Measurements from ENCODE around the gene KDF1. TPM values are rescaled to one million over a fixed set of nuclear protein-coding genes. Genes with fewer than 3 reads are reported as not detected.

The KDF1 gene
- total RNA-seq, 6 experiments from 2014 or later, result 1.1 to 4.1 (median 2.5) TPM

GRCh38 chr1:26921126-26921539, 39.1 kb downstream of the KDF1 start:
- intact Hi-C loops (cut with DNase I), result no loop called here
- no peaks in the 10 kb centered on the region for H3K9me3 ChIP-seq
- peak overlapping the region; percentile 94 for H3K27ac ChIP-seq
- H3K4me3 ChIP-seq, result peak overlapping the region; percentile 87 to 99 (median 94)
- no peaks in the 10 kb centered on the region for H3K27me3 ChIP-seq
- H3K36me3 ChIP-seq, result peaks cover 0 to 26% (median 12%) of the 10 kb centered on the region in 4 donors
- 3% methylated on average over 5 of the region's 7 CpGs for WGBS (ENCODE audit: insufficient coverage, low coverage, low lambda C conversion rate, missing lambda C conversion rate)
- DNase-seq (no peak), ATAC-seq (peak; percentile 26 to 51 (median 36))
- no peak for TF ChIP-seq CTCF (IDR thresholded peaks at IDR 0.05)
- TF ChIP-seq POLR2A (IDR thresholded peaks at IDR 0.05), result no peak
- peaks cover 0 to 27% (median 6%) of the 10 kb centered on the region in 4 donors for H3K4me1 ChIP-seq

GRCh38 chr1:26915204-26915842, 44.9 kb downstream of the KDF1 start:
- H3K9me3 ChIP-seq, result no peaks in the 10 kb centered on the region
- TF ChIP-seq POLR2A (IDR thresholded peaks at IDR 0.05) (no peak), CTCF (IDR thresholded peaks at IDR 0.05) (no peak)
- H3K27ac ChIP-seq, result peak overlapping the region; percentile 33 to 82 (median 57)
- H3K4me3 ChIP-seq, result no peak overlapping the region
- ATAC-seq (peak; percentile 34 to 41 (median 38)), DNase-seq (peak; percentile 83 to 96 (median 94))
- intact Hi-C loops (cut with DNase I), result no loop called here
- peaks cover 0 to 39% (median 13%) of the 10 kb centered on the region in 4 donors for H3K4me1 ChIP-seq
- WGBS (ENCODE audit: insufficient coverage, low coverage, low lambda C conversion rate, missing lambda C conversion rate), result 34% methylated on average over 2 of the region's 5 CpGs
- H3K36me3 ChIP-seq, result peaks cover 0 to 18% (median 8%) of the 10 kb centered on the region in 4 donors
- H3K27me3 ChIP-seq, result no peaks in the 10 kb centered on the region

GRCh38 chr1:26913754-26914619, 46.3 kb downstream of the KDF1 start, which contains the start of gene NR0B2:
Gene NR0B2 (minus strand): TSS chr1:26913975. CDS start chr1:26913940, 35 bp downstream.
- peak; percentile 71 to 88 (median 78) for ATAC-seq
- no peak for TF ChIP-seq CTCF (IDR thresholded peaks at IDR 0.05)
- TF ChIP-seq POLR2A (IDR thresholded peaks at IDR 0.05), result peak; percentile 98
- WGBS (ENCODE audit: insufficient coverage, low coverage, low lambda C conversion rate, missing lambda C conversion rate), result 25% methylated on average over 11 of the region's 16 CpGs
- Histone ChIP-seq H3K4me1 (peaks cover 0 to 43% (median 13%) of the 10 kb centered on the region in 4 donors), H3K27me3 (no peaks in the 10 kb centered on the region), H3K27ac (peak within 1 kb of the TSS; percentile 75 to 82 (median 76)), H3K4me3 (peak within 1 kb of the TSS; percentile 74 to 87 (median 80)), H3K9me3 (no peaks in the 10 kb centered on the region), H3K36me3 (peaks cover 0 to 18% (median 8%) of the 10 kb centered on the region in 4 donors)
- DNase-seq, result peak; percentile 91 to 97 (median 97)
- intact Hi-C loops (cut with DNase I), result no loop called here

GRCh38 chr1:26913389-26913753, 46.9 kb downstream of the KDF1 start:
- Histone ChIP-seq H3K4me3 (peak overlapping the region; percentile 74 to 87 (median 80)), H3K9me3 (no peaks in the 10 kb centered on the region), H3K27me3 (no peaks in the 10 kb centered on the region), H3K27ac (peak overlapping the region; percentile 75 to 82 (median 76)), H3K4me1 (peaks cover 0 to 43% (median 13%) of the 10 kb centered on the region in 4 donors), H3K36me3 (peaks cover 0 to 18% (median 8%) of the 10 kb centered on the region in 4 donors)
- intact Hi-C loops (cut with DNase I), result no loop called here
- no peak for DNase-seq
- WGBS (ENCODE audit: insufficient coverage, low coverage, low lambda C conversion rate, missing lambda C conversion rate), result 27% methylated on average over 3 of the region's 5 CpGs
- TF ChIP-seq POLR2A (IDR thresholded peaks at IDR 0.05) (no peak), CTCF (IDR thresholded peaks at IDR 0.05) (no peak)
- no peak for ATAC-seq

All from right lobe of liver (tissue), 6 donors.